Uterus (tissue), 2 donors: ENCODE measurements around the gene PNCK.
"Not testable (repeated sequence)": the region's sequence is repeated elsewhere in the genome, so short reads cannot be mapped to it uniquely, and the experiment has no call there.

Source experiments
- CTCF ChIP-seq, 4 experiments: fragments of 200-600 bp in 2 of 4; fragments of 450-650 bp in 2 of 4; sonication (generic) in 2 of 4; IDR thresholded peaks; one replicate each; pipeline ENCODE4 v1.5.1; 2016 to 2019; ENCODE audit warnings: antibody characterized with exemption in 4 of 4, mild to moderate bottlenecking in 2 of 4, moderate library complexity in 1 of 4
- POLR2A ChIP-seq, 2 donors: fragments of 450-650 bp; IDR thresholded peaks; one replicate each; pipeline ENCODE4 v1.6.1; 2016; ENCODE audit warnings: antibody characterized with exemption in 2 of 2, mild to moderate bottlenecking in 1 of 2, moderate library complexity in 1 of 2

- TF ChIP-seq CTCF, POLR2A (IDR thresholded peaks at IDR 0.05): not testable (repeated sequence)
Observed at GRCh38 chrX:153691032-153691827, 17.6 kb upstream of the PNCK start.
